ENCODE measurements around the gene RAF1. TPM values are rescaled to one million over a fixed set of nuclear protein-coding genes. Genes with fewer than 3 reads are reported as not detected.
A peak's percentile ranks its signal among the peaks of the same experiment; 100 is the strongest.

RAF1 gene
- total and polyA plus RNA-seq, 9 of the 15 experiments (the other 6 are each of a cell fraction or from before 2014, with no cell fraction given): 28.0 to 183 (median 85.6) TPM

GRCh38 chr3:12706504-12707253 is 42.8 kb upstream of the RAF1 start (continued):
- no peak for TF ChIP-seq ZBTB34 (CRISPR knock-in tag; IDR thresholded peaks at IDR 0.05)
- no peak for TF ChIP-seq ZNF253 (CRISPR knock-in tag; conservative IDR thresholded peaks at IDR 0.05)
- peak; percentile 70 for TF ChIP-seq DEAF1 (CRISPR knock-in tag; IDR thresholded peaks at IDR 0.05)
- no peak for TF ChIP-seq USF2 (CRISPR knock-in tag; IDR thresholded peaks at IDR 0.05)
- no peak for TF ChIP-seq E2F1 (CRISPR knock-in tag; IDR thresholded peaks at IDR 0.05)
- no peak for TF ChIP-seq IRF2 (CRISPR knock-in tag; IDR thresholded peaks at IDR 0.05)
- no peak for TF ChIP-seq MAX (CRISPR knock-in tag; IDR thresholded peaks at IDR 0.05)
- TF ChIP-seq SIN3A (IDR thresholded peaks at IDR 0.05; ENCODE audit: borderline replicate concordance in 2 of 2, control insufficient read depth in 1 of 2, low read depth in 2 of 2, low read length in 2 of 2): no peak
- TF ChIP-seq CLOCK (CRISPR knock-in tag; IDR thresholded peaks at IDR 0.05; ENCODE audit: borderline replicate concordance): no peak
- TF ChIP-seq USF1 (CRISPR knock-in tag; IDR thresholded peaks at IDR 0.05): no peak
- no peak for TF ChIP-seq NCOA4 (IDR thresholded peaks at IDR 0.05; ENCODE audit: partially characterized antibody)
- TF ChIP-seq CBX3 (IDR thresholded peaks at IDR 0.05; ENCODE audit: borderline replicate concordance in 1 of 2, low read length in 2 of 2): peak in 1 of 2 experiments; percentile 44; a peak in 1 of 3 replicates
- TF ChIP-seq JUND (IDR thresholded peaks at IDR 0.05; ENCODE audit: borderline replicate concordance, low read depth, low read length): peak; percentile 30; the same call in 1 of the 2 replicates
- TF ChIP-seq JUND (tag; IDR thresholded peaks at IDR 0.05; ENCODE audit: borderline replicate concordance, low read depth, low read length): peak; percentile 29; the same call in 1 of the 3 replicates

All from K562 (cell line).